MCF 10A (cell line): ENCODE data around the gene MCM10. TPM values are rescaled to one million over a fixed set of nuclear protein-coding genes. Genes with fewer than 3 reads are reported as not detected.
A peak's percentile ranks its signal among the peaks of the same experiment; 100 is the strongest.

Experiments
- BruUV-seq: library from RNA; stranded (reverse); fragments of 400-500 nt; replicated peaks from 2 replicates; lab custom pipeline; 2021; lab: Mats Ljungman, UMichigan
- CTCF ChIA-PET: fragments of 300-600 bp; sonication (Branson Sonifier 250); formaldehyde crosslinking; extraction: SDS; loops from one replicate; lab custom pipeline; 2021; ENCODE audit warnings: antibody characterized with exemption, inconsistent platforms; lab: Yijun Ruan, JAX
- POLR2A ChIA-PET: fragments of 300-600, 350-650 bp; sonication (Branson Sonifier 250); formaldehyde crosslinking; extraction: SDS; loops from one replicate; lab custom pipeline; 2020; ENCODE audit warnings: antibody characterized with exemption, inconsistent platforms; lab: Yijun Ruan, JAX
- DNase-seq: peaks from one replicate; pipeline ENCODE4 v3.0.0-alpha.2; 2018; ENCODE audit not compliant: unreplicated experiment
- H3K27ac Mint-ChIP-seq: one replicate; pipeline ENCODE4 v1.8.0; 2022; ENCODE audit warnings: mild to moderate bottlenecking, low read depth, mixed read lengths; ENCODE audit not compliant: unreplicated experiment
- H3K27me3 Mint-ChIP-seq: one replicate; pipeline ENCODE4 v1.8.0; 2022; ENCODE audit warnings: mixed read lengths; ENCODE audit not compliant: insufficient read depth, unreplicated experiment
- H3K36me3 Mint-ChIP-seq: one replicate; pipeline ENCODE4 v1.8.0; 2022; ENCODE audit warnings: mild to moderate bottlenecking, moderate library complexity, mixed read lengths; ENCODE audit not compliant: insufficient read depth, unreplicated experiment
- H3K4me1 Mint-ChIP-seq: one replicate; pipeline ENCODE4 v1.8.0; 2022; ENCODE audit warnings: mixed read lengths; ENCODE audit not compliant: insufficient read depth, unreplicated experiment
- H3K4me3 Mint-ChIP-seq: one replicate; pipeline ENCODE4 v1.8.0; 2022; ENCODE audit warnings: mild to moderate bottlenecking, moderate library complexity, mixed read lengths; ENCODE audit not compliant: unreplicated experiment
- H3K9me3 Mint-ChIP-seq: one replicate; pipeline ENCODE4 v1.8.0; 2022; ENCODE audit warnings: mixed read lengths; ENCODE audit not compliant: unreplicated experiment
- intact Hi-C: fragments of 100-400 bp; cut with micrococcal nuclease; formaldehyde crosslinking; loops from 2 replicates; pipeline ENCODE4 v1.14.1; 2022
- total RNA-seq: library from RNA; stranded (reverse); gene quantifications from 2 replicates; pipeline ENCODE4 v1.2.3, GENCODE V29; 2022
- TF ChIP-seq, protein P1 (sequence below): fragments of 200-600 bp; IDR thresholded peaks from one replicate; pipeline ENCODE4 v1.8.0; 2022; ENCODE audit warnings: antibody characterized with exemption, mild to moderate bottlenecking; ENCODE audit not compliant: unreplicated experiment

MCM10 gene
- total RNA-seq, 1 experiment from 2014 or later: 6.0 TPM

DNA sequence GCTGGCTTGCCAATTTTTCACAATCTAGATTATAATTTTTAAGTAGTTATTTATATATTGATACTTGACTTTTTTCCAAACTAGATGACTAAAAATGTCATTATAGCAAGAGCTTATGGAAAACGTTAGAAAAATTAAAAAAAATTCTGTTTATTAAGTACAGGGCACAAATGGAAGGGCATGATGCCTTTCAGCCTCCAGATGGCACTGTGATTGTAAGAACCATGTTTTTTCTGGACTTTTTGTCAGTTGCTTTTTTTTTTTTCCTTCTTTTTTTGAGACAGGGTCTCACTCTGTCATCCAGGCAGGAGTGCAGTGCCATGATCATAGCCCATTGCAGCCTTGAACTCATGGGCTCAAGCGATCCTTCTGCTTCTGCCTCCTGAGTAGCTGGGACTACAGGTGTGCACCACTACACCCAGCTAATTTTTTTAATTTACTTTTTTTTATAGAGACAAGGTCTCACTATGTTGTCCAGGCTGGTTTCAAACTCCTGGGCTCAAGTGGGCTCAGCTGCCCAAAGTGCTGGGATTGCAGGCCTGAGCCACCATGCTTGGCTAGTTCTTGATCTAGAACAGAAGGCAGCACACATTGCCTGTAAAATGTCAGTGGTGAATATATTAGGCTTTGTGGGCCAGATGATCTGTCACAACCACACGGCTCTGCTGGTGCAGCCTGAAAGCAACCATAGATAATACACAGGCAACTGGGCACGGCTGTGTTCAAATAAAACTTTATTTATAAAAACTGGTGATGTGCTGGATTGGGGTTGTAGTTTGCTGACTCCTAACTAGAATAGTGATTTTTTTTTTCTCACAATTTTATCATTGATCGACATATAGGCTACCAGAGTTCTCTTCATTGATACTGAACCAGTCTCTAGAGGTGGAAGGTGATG, 45.4 kb downstream of the MCM10 start:
- BruUV-seq: no TSS peak

DNA sequence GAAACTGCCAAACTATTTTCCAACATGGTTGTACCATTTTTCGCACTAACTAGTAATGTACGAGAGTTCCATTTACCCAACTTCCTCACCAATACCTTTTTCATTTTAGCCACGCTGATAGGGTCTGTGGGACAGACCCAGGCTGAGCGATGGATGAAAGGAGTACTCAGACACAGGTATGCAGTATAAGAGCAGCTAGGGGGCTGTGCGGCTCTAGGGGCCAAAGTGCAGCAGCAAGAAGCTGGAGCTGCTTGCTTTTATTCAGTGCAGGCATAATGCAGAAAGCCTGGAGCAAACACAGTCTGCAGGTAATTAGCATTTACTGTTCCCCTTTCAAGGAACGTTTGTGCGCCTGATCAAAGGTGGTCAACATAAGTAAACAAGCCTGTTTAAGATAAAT, 51.8 kb downstream of the MCM10 start:
- intact Hi-C loops: no loop called here
- Mint-ChIP-seq H3K9me3 (no peaks in the 10 kb centered on the region), H3K4me1 (no peaks in the 10 kb centered on the region), H3K36me3 (no peaks in the 10 kb centered on the region), H3K27ac (no peak overlapping the region), H3K27me3 (no peaks in the 10 kb centered on the region), H3K4me3 (no peak overlapping the region)
- ChIA-PET POLR2A (interaction anchor here (0.6 kb wide), 2 partner anchors 11 to 97 kb away, joined by 3 read pairs; no protein-coding TSS in a partner anchor), CTCF (no interaction called here)
- DNase-seq: no peak
- TF ChIP-seq, protein P1, sequence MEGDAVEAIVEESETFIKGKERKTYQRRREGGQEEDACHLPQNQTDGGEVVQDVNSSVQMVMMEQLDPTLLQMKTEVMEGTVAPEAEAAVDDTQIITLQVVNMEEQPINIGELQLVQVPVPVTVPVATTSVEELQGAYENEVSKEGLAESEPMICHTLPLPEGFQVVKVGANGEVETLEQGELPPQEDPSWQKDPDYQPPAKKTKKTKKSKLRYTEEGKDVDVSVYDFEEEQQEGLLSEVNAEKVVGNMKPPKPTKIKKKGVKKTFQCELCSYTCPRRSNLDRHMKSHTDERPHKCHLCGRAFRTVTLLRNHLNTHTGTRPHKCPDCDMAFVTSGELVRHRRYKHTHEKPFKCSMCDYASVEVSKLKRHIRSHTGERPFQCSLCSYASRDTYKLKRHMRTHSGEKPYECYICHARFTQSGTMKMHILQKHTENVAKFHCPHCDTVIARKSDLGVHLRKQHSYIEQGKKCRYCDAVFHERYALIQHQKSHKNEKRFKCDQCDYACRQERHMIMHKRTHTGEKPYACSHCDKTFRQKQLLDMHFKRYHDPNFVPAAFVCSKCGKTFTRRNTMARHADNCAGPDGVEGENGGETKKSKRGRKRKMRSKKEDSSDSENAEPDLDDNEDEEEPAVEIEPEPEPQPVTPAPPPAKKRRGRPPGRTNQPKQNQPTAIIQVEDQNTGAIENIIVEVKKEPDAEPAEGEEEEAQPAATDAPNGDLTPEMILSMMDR: no peak
- no TSS peak for BruUV-seq

More for the DNA sequence above, 45.4 kb downstream of the MCM10 start:
- Mint-ChIP-seq H3K27me3 (no peaks in the 10 kb centered on the region), H3K4me3 (no peak overlapping the region), H3K9me3 (no peaks in the 10 kb centered on the region), H3K36me3 (peaks cover 6% of the 10 kb centered on the region), H3K4me1 (no peaks in the 10 kb centered on the region), H3K27ac (no peak overlapping the region)
- peak; percentile 4 for DNase-seq
- intact Hi-C loops: loop anchor here (1.0 kb wide), 1 partner anchor 96 kb away; no protein-coding TSS in a partner anchor
- ChIA-PET CTCF (interaction anchor here (0.6 to 5.4 kb wide), 26 partner anchors 9 to 1958 kb away, joined by 3 to 60 read pairs (median 4); no protein-coding TSS in a partner anchor), POLR2A (interaction anchor here (0.7 to 1.1 kb wide), 4 partner anchors 45 to 95 kb away, joined by 3 to 10 read pairs (median 6); partner anchors contain the start of gene PHYH)
- TF ChIP-seq, protein P1: peak; percentile 48

DNA sequence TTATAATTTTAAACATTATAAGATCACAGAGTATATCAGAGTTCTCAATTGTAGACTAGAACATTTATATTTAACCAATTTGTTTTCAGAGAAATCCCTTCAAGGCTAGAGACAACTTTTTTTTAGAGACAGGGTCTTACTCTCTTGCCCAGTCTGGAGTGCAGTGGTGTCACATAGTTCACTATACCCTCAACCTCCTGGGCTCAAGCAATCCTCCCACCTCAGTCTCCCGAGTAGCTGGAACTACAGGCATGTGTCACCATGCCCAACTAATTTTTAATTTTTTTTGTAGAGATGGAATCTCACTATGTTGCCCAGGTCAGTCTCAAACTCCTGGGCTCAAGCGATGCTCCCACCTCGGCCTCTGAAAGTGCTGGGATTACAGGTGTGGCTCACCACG, 57.5 kb downstream of the MCM10 start:
- TF ChIP-seq, protein P1: no peak
- no peak for DNase-seq
- no peaks in the 10 kb centered on the region for H3K36me3 Mint-ChIP-seq
- no peaks in the 10 kb centered on the region for H3K27me3 Mint-ChIP-seq
- no peak overlapping the region for H3K4me3 Mint-ChIP-seq
- intact Hi-C loops: no loop called here
- CTCF ChIA-PET: no interaction called here
- POLR2A ChIA-PET: no interaction called here
- no TSS peak for BruUV-seq
- H3K9me3 Mint-ChIP-seq: no peaks in the 10 kb centered on the region
- H3K4me1 Mint-ChIP-seq: no peaks in the 10 kb centered on the region
- no peak overlapping the region for H3K27ac Mint-ChIP-seq
